GM21576 (cell line): ENCODE results near the gene TOPBP1.
"Not testable (repeated sequence)": the region's sequence is repeated elsewhere in the genome, so short reads cannot be mapped to it uniquely, and the experiment has no call there.

Experiments used
- ATAC-seq: cut with Tn5 transposase; IDR thresholded peaks from one replicate; pipeline ENCODE4 v1.9.1; 2021; ENCODE audit warnings: mild to moderate bottlenecking, moderate library complexity; ENCODE audit not compliant: unreplicated experiment

Gene TOPBP1

DNA sequence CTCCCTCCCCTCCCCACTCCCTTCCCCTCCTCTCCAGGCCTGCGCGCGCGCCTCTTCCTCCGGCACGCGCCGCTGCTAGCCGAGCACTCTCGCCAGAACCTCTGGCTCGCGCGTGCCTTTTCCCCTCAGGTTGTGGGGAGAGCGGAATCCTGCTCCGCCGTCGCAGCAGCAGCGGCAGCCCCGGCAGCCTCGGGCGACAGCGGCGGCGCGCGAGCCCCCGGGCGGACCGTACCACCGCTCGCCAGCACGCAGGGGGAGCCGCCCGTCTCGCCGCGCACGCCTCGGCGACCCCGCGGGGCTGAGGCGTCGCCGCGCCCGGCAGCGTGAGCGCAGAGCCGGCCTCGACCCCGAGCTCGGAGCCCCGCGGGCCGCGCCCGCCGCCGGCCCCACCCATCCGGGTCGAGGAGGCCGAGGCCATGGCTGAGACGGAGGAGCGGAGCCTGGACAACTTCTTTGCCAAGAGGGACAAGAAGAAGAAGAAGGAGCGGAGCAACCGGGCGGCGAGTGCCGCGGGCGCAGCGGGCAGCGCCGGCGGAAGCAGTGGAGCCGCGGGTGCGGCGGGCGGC, 88.0 kb downstream of the TOPBP1 start, which contains the start of gene CDV3:
Gene CDV3, plus strand, starts transcription at position 58 of the 566 bp plus-strand sequence. Its CDS starts 359 bp downstream, at position 417.
- peak; percentile 18 for ATAC-seq

DNA sequence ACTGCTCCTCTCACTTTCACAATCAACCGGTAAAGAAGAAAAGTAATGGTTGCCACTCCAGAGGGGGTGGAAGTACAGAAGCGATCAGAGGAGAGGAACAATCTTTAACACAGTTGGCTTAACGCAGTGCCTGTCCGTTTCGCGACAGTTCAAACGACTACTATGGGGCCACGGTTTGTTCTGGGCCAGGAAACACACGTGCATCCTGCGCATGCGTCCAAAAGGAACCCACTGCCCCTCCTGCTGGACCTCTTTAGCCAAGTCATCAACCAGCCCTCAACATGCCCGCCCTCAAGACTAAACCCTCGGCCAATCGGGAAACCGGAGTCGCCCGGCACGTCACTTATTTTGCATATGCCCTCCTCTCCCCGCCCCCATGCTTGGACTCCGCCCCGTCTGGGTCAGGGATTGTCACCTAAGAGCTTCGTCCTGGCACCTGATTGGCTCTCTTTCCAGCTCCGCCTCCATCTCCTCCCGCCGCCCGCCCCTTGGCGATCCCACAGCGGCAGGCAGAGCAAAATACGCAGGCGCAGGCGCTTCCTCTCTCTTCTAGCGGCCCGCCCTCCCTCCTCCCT, 88.6 kb downstream of the TOPBP1 start:
- peak; percentile 75 for ATAC-seq

- peak; percentile 19 for ATAC-seq
These were observed 89.3 kb downstream of the TOPBP1 start for GRCh38 chr3:133572158-133573053.

DNA sequence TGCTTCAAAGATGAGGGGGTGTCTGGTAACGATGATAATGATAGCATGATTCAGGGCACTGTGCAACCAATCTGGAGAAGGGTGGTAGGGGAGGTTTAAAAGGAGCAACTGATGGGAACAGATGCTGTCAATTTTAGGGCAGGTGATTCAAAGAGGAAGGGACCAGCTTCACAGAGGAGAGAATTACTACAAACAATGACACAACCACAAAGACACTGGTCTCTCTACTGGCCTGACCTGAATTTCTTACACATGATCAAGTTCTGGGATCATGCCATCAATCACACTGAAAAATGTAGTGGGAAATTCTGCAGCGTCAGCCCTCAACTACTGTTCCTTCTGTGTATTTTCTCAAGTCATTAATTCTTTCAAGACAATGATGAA, 90.8 kb downstream of the TOPBP1 start:
- no peak for ATAC-seq

DNA sequence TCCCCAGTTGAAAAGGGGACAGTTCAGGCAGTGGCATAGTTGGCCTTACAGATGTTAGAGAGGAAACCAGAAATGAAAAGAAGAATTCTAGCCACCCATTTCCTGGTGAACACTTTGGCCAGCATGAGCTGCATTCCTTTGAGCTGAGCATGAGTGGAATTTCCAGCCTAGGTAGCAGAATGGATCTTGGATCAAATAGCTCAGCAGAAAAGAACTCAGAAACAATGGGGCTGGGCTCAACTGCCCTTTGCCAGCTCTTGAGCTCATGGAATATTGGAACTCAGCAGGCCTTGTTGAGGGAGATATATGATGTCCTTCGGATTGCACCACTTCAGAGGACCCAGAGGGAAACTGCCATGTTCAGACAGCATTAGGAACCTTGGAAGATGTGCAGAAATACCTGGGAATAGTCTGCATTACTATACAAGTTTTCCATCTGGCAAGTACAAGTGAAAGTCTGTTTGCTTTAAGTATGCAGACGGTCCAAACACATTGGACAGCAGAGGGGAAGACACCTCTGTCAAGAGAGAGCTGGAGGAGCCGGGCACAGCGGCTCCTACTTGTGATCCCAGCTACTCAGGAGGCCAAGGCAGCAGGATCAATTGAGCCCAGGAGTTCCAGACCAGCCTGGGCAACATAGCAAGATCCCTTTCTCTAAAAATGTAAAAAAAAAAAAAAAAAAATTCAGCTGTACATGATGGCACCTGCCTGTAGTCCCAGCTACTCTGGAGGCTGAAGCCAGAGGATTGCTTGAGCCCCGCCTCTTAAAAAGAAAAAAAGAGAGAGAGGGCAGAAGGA, 91.4 kb downstream of the TOPBP1 start:
- no peak for ATAC-seq

GRCh38 chr3:133568294-133569014, 93.3 kb downstream of the TOPBP1 start:
- no peak for ATAC-seq

DNA sequence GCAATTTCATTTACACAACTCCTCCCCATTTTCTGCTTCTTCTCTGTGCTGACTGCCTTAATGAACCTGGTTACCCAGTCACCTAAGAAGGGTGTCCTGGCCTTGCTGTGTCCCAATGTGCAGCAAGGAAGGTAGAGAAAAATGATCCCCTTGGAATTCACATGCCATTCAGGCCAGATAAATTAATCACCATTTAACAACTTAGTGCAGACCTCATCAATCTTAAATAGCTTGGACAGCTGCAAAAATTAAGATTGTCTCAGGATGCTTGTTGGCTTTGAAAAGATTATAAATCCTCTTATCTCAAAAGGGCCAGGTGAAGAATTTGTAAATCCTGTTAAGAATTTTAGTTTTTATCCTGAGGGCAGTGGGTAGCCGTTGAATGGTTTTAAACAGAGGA, 97.9 kb downstream of the TOPBP1 start:
- ATAC-seq: no peak

DNA sequence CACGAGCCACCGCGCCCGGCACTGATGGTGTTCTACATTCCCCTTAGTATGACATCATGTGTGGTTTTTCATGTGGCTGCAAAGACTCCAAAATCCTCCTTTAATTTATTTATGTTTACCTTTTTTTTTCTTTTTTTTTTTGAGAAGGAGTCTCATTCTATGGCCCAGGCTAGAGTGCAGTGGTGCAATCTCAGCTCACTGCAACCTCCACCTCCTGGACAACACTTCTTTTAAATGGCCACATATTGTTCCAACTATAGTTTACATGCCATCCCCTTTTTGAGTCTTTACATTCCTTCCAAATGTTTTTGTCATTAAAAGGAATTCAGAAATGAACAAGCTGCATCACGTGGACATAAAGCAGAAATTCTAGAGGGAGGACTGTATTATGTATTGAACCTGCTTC, 98.6 kb downstream of the TOPBP1 start:
- ATAC-seq: no peak

GRCh38 chr3:133562376-133562775, 99.4 kb downstream of the TOPBP1 start:
- no peak for ATAC-seq

DNA sequence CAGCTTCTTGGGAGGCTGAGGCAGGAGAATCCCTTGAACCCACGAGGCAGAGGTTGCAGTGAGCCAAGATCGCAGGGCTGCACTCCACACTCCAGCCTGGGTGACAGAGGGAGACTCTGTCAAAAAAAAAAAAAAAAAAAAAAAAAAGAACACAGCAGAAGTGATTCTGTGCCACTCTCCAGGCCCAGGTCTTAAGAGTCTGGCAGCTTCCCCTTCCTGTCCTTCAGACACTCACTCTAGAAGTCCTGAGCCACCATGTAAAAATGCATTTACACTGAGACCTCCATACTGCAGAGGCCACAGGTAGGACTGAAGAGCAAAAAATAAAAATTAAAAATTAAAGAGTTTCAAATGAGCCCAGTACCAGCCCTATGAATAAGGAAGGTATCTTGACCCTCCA, 100.1 kb downstream of the TOPBP1 start:
- no peak for ATAC-seq

DNA sequence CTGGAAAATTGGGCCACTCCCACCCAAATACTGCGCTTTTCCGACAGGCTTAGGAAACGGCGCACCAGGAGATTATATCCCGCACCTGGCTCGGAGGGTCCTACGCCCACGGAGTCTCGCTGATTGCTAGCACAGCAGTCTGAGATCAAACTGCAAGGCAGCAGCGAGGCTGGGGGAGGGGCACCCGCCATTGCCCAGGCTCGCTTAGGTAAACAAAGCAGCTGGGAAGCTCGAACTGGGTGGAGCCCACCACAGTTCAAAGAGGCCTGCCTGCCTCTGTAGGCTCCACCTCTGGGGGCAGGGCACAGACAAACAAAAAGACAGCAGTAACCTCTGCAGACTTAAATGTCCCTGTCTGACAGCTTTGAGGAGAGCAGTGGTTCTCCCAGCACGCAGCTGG, 110.2 kb downstream of the TOPBP1 start:
- ATAC-seq: not testable (repeated sequence)
